A549 (cell line): Measurements from ENCODE around the gene SMIM21. TPM values are rescaled to one million over a fixed set of nuclear protein-coding genes. Genes with fewer than 3 reads are reported as not detected.

Experiments used
- ATAC-seq, 2 experiments: fragments of 200-7000 bp in 1 of 2; fragments of >200 bp in 1 of 2; cut with Nextera tagmentation in 1 of 2; cut with Tn5 transposase in 1 of 2; 3 replicates each; pipeline versions ENCODE4 v1.8.0 to v1.9.1; 2018 to 2020; ENCODE audit warnings: mild to moderate bottlenecking in 1 of 2, moderate library complexity in 1 of 2
- CTCF ChIA-PET: fragments of 300-600 bp; sonication (Branson Sonifier 250); formaldehyde crosslinking; extraction: SDS; loops from one replicate; lab custom pipeline; 2021; ENCODE audit warnings: antibody characterized with exemption, inconsistent platforms; lab: Yijun Ruan, JAX
- POLR2A ChIA-PET: fragments of 350-600 bp; formaldehyde crosslinking; extraction: SDS; loops from one replicate; lab custom pipeline; 2021; ENCODE audit warnings: antibody characterized with exemption, inconsistent platforms; lab: Yijun Ruan, JAX
- DNase-seq, 2 experiments: peaks; one replicate each; pipeline versions ENCODE4 v3.0.0 to v3.0.0-alpha.2; 2011 to 2016; ENCODE audit warnings: low read depth in 1 of 2, low spot score in 1 of 2
- FAIRE-seq: peaks from 2 replicates; lab custom pipeline; 2011; peaks lifted over from hg19 to GRCh38; lab: Jason Lieb, UNC
- H3K27ac ChIP-seq, 2 experiments: fragments of >200 bp; sonication (Bioruptor Twin); formaldehyde crosslinking; 3 replicates each; pipeline ENCODE4 v1.5.1; 2016 to 2017
- H3K4me1 ChIP-seq: fragments of >200 bp; sonication (Bioruptor Twin); formaldehyde crosslinking; 3 replicates; pipeline ENCODE4 v1.6.1; 2016
- H3K4me2 ChIP-seq: fragments of >200 bp; sonication (Bioruptor Twin); formaldehyde crosslinking; 3 replicates; pipeline ENCODE4 v1.6.1; 2016
- H3K4me3 ChIP-seq: fragments of >200 bp; sonication (Bioruptor Twin); formaldehyde crosslinking; 3 replicates; pipeline ENCODE4 v1.5.1; 2016
- H3K9me3 ChIP-seq: fragments of >200 bp; sonication (Bioruptor Twin); formaldehyde crosslinking; 3 replicates; pipeline ENCODE4 v1.6.1; 2016
- BCL3 ChIP-seq: fragments of >200 bp; sonication (Bioruptor Twin); formaldehyde crosslinking; IDR thresholded peaks from 3 replicates; pipeline ENCODE4 v1.6.1; 2016
- CBX2 ChIP-seq: fragments of 200-600 bp; sonication (generic); IDR thresholded peaks from 2 replicates; pipeline ENCODE4 v1.6.1; 2016; ENCODE audit warnings: low read depth, mild to moderate bottlenecking, borderline replicate concordance
- CHD2 ChIP-seq: fragments of 150-350 bp; IDR thresholded peaks from 2 replicates; pipeline ENCODE4 v1.6.1; 2014; ENCODE audit warnings: low read length; ENCODE audit not compliant: partially characterized antibody
- EHMT2 ChIP-seq: fragments of 200-600 bp; sonication (generic); IDR thresholded peaks from 2 replicates; pipeline ENCODE4 v1.6.1; 2016; ENCODE audit warnings: antibody characterized with exemption, low read depth, mild to moderate bottlenecking, moderate library complexity
- ELK1 ChIP-seq: fragments of 150-350 bp; IDR thresholded peaks from 2 replicates; pipeline ENCODE4 v1.6.1; 2014; ENCODE audit warnings: low read depth, mild to moderate bottlenecking, low read length
- ESRRA ChIP-seq: fragments of 150-350 bp; IDR thresholded peaks from 2 replicates; pipeline ENCODE4 v1.6.1; 2014; ENCODE audit warnings: mild to moderate bottlenecking, low read length, borderline replicate concordance
- FOSB ChIP-seq: fragments of 250-450 bp; sonication (Bioruptor Pico); IDR thresholded peaks from 2 replicates; pipeline ENCODE4 v1.5.0; 2020; ENCODE audit warnings: mild to moderate bottlenecking, moderate library complexity
- FOXS1 ChIP-seq: fragments of 250-450 bp; sonication (Bioruptor Pico); IDR thresholded peaks from 2 replicates; pipeline ENCODE4 v1.5.0; 2020; ENCODE audit warnings: mild to moderate bottlenecking, moderate library complexity
- HDAC2 ChIP-seq: fragments of 200-600 bp; sonication (generic); IDR thresholded peaks from 2 replicates; pipeline ENCODE4 v1.6.1; 2016
- HES2 ChIP-seq: fragments of >200 bp; sonication (Bioruptor Twin); formaldehyde crosslinking; IDR thresholded peaks from 2 replicates; pipeline ENCODE4 v1.6.1; 2016
- HMGXB4 ChIP-seq: fragments of 250-450 bp; sonication (Bioruptor Pico); IDR thresholded peaks from 2 replicates; pipeline ENCODE4 v1.5.0; 2021; ENCODE audit warnings: mild to moderate bottlenecking, moderate library complexity, borderline replicate concordance
- HOXA7 ChIP-seq: fragments of 250-450 bp; sonication (Bioruptor Pico); IDR thresholded peaks from 2 replicates; pipeline ENCODE4 v1.5.0; 2020; ENCODE audit warnings: mild to moderate bottlenecking, moderate library complexity
- HOXB13 ChIP-seq: fragments of 250-450 bp; sonication (Bioruptor Pico); IDR thresholded peaks from 2 replicates; pipeline ENCODE4 v1.5.0; 2020; ENCODE audit warnings: low read depth, mild to moderate bottlenecking, moderate library complexity
- HOXB5 ChIP-seq: fragments of 250-450 bp; sonication (Bioruptor Pico); IDR thresholded peaks from 2 replicates; pipeline ENCODE4 v1.5.0; 2020; ENCODE audit warnings: mild to moderate bottlenecking, moderate library complexity
- KDM5A ChIP-seq: fragments of 200-600 bp; sonication (generic); IDR thresholded peaks from 2 replicates; pipeline ENCODE4 v1.6.1; 2016; ENCODE audit warnings: antibody characterized with exemption, mild to moderate bottlenecking
- MAX ChIP-seq: IDR thresholded peaks from 2 replicates; pipeline ENCODE4 v1.6.1; 2012
- NR3C1 ChIP-seq: fragments of >200 bp; sonication (Bioruptor Twin); formaldehyde crosslinking; IDR thresholded peaks from 3 replicates; pipeline ENCODE4 v1.6.1; 2017
- PBX3 ChIP-seq: IDR thresholded peaks from 2 replicates; pipeline ENCODE4 v1.6.1; 2012
- PHF8 ChIP-seq: fragments of 200-600 bp; sonication (generic); IDR thresholded peaks from 2 replicates; pipeline ENCODE4 v1.6.1; 2016; ENCODE audit warnings: low read depth, mild to moderate bottlenecking, antibody characterized with exemption, moderate library complexity, borderline replicate concordance
- RAD21 ChIP-seq, 2 experiments: fragments of >200 bp in 1 of 2; sonication (Bioruptor Twin) in 1 of 2; formaldehyde crosslinking in 1 of 2; IDR thresholded peaks in 1 of 2; conservative IDR thresholded peaks in 1 of 2; 2 replicates in 1 of 2; 3 replicates in 1 of 2; pipeline ENCODE4 v1.6.1; 2012 to 2018; ENCODE audit warnings: inconsistent platforms in 1 of 2
- RARB ChIP-seq: fragments of 250-450 bp; sonication (Bioruptor Pico); IDR thresholded peaks from 2 replicates; pipeline ENCODE4 v1.8.0; 2021; ENCODE audit warnings: mild to moderate bottlenecking, moderate library complexity
- RFX5 ChIP-seq: fragments of 450-650 bp; IDR thresholded peaks from 2 replicates; pipeline ENCODE4 v1.7.1; 2014; ENCODE audit warnings: antibody characterized with exemption, mild to moderate bottlenecking, moderate library complexity
- SMC3 ChIP-seq: fragments of >200 bp; sonication (Bioruptor Twin); formaldehyde crosslinking; IDR thresholded peaks from 3 replicates; pipeline ENCODE4 v1.6.1; 2018; ENCODE audit warnings: inconsistent platforms
- TFCP2L1 ChIP-seq: fragments of 250-450 bp; sonication (Bioruptor Pico); IDR thresholded peaks from 2 replicates; pipeline ENCODE4 v1.5.0; 2021; ENCODE audit warnings: mild to moderate bottlenecking
- ZFP36 ChIP-seq: fragments of 450-650 bp; IDR thresholded peaks from 2 replicates; pipeline ENCODE4 v1.6.1; 2014; ENCODE audit warnings: borderline replicate concordance; ENCODE audit not compliant: partially characterized antibody
- ZSCAN20 ChIP-seq: fragments of 250-450 bp; sonication (Bioruptor Pico); IDR thresholded peaks from 2 replicates; pipeline ENCODE4 v1.8.0; 2022; ENCODE audit warnings: mild to moderate bottlenecking, moderate library complexity
- WGBS: methylation state at CpG from one replicate; pipeline ENCODE4 v1.1.6; 2017; ENCODE audit errors: missing lambda C conversion rate; 5-methylcytosine and 5-hydroxymethylcytosine counted together
- polyA plus RNA-seq, 4 experiments: library from polyadenylated mRNA; depleted of rRNA in 3 of 4; stranded (reverse); fragments of >200 nt; fragmentation: RNase III in 1 of 4; extraction: RNeasy Plus Mini Kit Qiagen cat#74134 plus additional on column Dnase treatment in 1 of 4; gene quantifications; 2 replicates in 3 of 4; 3 replicates in 1 of 4; pipeline ENCODE4 v1.2.3, GENCODE V29; 2011 to 2017

The SMIM21 gene
- polyA plus RNA-seq, 2 of the 4 experiments (the other 2 are of a cell fraction): not detected

- no peak for FAIRE-seq
- no peak for TF ChIP-seq RFX5
- no peak for TF ChIP-seq HDAC2
- no peak for TF ChIP-seq HOXB5 (CRISPR knock-in tag)
- no peak for TF ChIP-seq ZFP36
- no peak for TF ChIP-seq PHF8
- no peak for TF ChIP-seq PBX3
- no peak for TF ChIP-seq FOXS1 (CRISPR knock-in tag)
- CTCF ChIA-PET: no interaction called here
- 68% methylated on average over 20 of the region's 21 CpGs for WGBS
- no peak overlapping the region for H3K4me3 ChIP-seq
- ATAC-seq: no peak
- H3K4me2 ChIP-seq: no peak overlapping the region
- H3K27ac ChIP-seq: no peak overlapping the region
- no peaks in the 10 kb centered on the region for H3K9me3 ChIP-seq
- no peaks in the 10 kb centered on the region for H3K4me1 ChIP-seq
- POLR2A ChIA-PET: no interaction called here
- no peak for DNase-seq
Measured at GRCh38 chr18:75391279-75392225, 36.0 kb downstream of the SMIM21 start.

GRCh38 chr18:75390854-75391253 is 36.6 kb downstream of the SMIM21 start:
- H3K4me3 ChIP-seq: no peak overlapping the region
- no peak for FAIRE-seq
- no peak for TF ChIP-seq HES2
- TF ChIP-seq FOSB (CRISPR knock-in tag): no peak
- TF ChIP-seq EHMT2: no peak
- TF ChIP-seq RFX5: no peak
- no peak for TF ChIP-seq BCL3
- TF ChIP-seq KDM5A: no peak
- TF ChIP-seq ELK1: no peak
- no peak for TF ChIP-seq HMGXB4
- TF ChIP-seq ZSCAN20 (CRISPR knock-in tag): no peak
- TF ChIP-seq RAD21 (conservative IDR thresholded peaks at IDR 0.05 in 1 of 2, IDR thresholded peaks at IDR 0.05 in 1 of 2): no peak
- 0% methylated on average over 1 of the region's 2 CpGs for WGBS
- H3K4me1 ChIP-seq: no peaks in the 10 kb centered on the region
- no peak for ATAC-seq
- ChIA-PET CTCF (no interaction called here), POLR2A (no interaction called here)
- no peak overlapping the region for H3K4me2 ChIP-seq
- no peak overlapping the region for H3K27ac ChIP-seq
- H3K9me3 ChIP-seq: no peaks in the 10 kb centered on the region
- DNase-seq: no peak

- 32% methylated on average over 4 of the region's 4 CpGs for WGBS
- TF ChIP-seq MAX: no peak
- no peak for TF ChIP-seq RFX5
- no peak for TF ChIP-seq ESRRA
- no peak for TF ChIP-seq SMC3
- TF ChIP-seq TFCP2L1 (CRISPR knock-in tag): no peak
- no peak for TF ChIP-seq HMGXB4
- TF ChIP-seq RARB (CRISPR knock-in tag): no peak
- TF ChIP-seq CBX2: no peak
- no peak for TF ChIP-seq CHD2
- no peak for TF ChIP-seq HOXB13
- no peak for TF ChIP-seq NR3C1
- TF ChIP-seq FOSB (CRISPR knock-in tag): no peak
- no peak for TF ChIP-seq HOXA7 (CRISPR knock-in tag)
Measured at GRCh38 chr18:75384144-75384543, 43.4 kb downstream of the SMIM21 start.

More at GRCh38 chr18:75384144-75384543, 43.4 kb downstream of the SMIM21 start:
- DNase-seq (no peak), ATAC-seq (no peak), FAIRE-seq (no peak)
- Histone ChIP-seq H3K4me3 (no peak overlapping the region), H3K27ac (no peak overlapping the region), H3K4me2 (no peak overlapping the region), H3K4me1 (no peaks in the 10 kb centered on the region), H3K9me3 (no peaks in the 10 kb centered on the region)
- ChIA-PET POLR2A (no interaction called here), CTCF (no interaction called here)
